Measurements from ENCODE around the gene AXL.
A peak's percentile ranks its signal among the peaks of the same experiment; 100 is the strongest.

Gene AXL

GRCh38 chr19:41310033-41310831, 91.2 kb downstream of the AXL start, which contains the start of gene CCDC97:
CCDC97 (plus strand) TSS chr19:41310172; CDS start chr19:41310311, 139 bp downstream.
- peak; percentile 84 for DNase-seq

GRCh38 chr19:41311072-41311471, 92.0 kb downstream of the AXL start:
- DNase-seq = no peak

Measured in RPMI8226 (cell line).